ENCODE measurements around the gene PPAN.

DNA sequence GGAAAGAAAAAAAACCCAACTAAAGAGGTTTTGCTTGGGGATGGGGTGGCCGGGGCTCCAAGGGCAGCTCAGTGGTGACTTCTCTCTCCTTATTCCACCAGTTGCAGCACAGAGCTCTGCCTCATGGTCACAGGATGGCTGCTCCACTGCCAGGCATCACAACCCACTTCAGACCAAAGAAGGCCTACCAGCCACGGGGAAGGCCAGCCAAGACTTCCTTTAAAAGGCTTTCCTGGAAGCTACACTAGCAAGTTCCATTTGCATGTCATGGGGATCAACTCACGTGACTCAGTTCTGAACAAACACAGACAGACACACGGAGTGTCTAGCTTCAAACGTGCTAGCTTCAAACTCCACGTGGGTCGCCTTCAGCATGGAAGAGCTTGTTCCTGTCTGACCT is 26.7 kb downstream of the PPAN start:
- TF ChIP-seq ZC3H10 (CRISPR knock-in tag; IDR thresholded peaks at IDR 0.05) (no peak), TCF4 (CRISPR knock-in tag; IDR thresholded peaks at IDR 0.05; ENCODE audit: borderline replicate concordance) (no peak), TOX (CRISPR knock-in tag; IDR thresholded peaks at IDR 0.05; ENCODE audit: borderline replicate concordance) (no peak), PPARA (CRISPR knock-in tag; IDR thresholded peaks at IDR 0.05; ENCODE audit: borderline replicate concordance) (no peak)
